NCI-H748 treated with DMSO at 0.1 percent for 48 hours (cell line): ENCODE data around the gene WFS1.

Experiments used
- DNase-seq: peaks from one replicate; lab custom pipeline; 2025; lab: John Stamatoyannopoulos, UW

Gene WFS1

DNA sequence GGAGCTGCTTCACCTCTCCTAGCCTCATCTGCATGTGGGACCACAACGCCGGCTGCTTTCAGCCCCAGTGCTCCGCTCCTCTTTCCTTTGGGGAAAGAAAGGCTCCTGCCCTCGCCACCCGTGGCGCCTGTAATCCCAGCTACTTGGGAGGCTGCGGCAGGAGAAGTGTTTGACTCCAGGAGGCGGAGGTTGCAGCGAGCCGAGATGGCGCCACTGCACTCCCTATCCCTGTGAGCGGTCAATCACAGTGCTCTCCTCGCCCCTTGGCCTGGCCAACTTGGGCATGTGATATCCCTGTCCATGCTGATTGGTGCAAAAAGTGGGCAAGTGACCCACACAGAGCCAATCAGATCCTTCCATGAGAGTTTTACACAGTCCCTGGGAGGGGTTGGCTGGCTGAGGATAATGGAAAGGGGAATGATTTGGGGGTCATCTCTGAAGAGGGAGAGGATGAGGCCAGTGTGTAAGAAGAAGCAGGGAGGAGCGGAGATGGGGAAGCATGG is 56.2 kb downstream of the WFS1 start:
- no peak for DNase-seq

DNA sequence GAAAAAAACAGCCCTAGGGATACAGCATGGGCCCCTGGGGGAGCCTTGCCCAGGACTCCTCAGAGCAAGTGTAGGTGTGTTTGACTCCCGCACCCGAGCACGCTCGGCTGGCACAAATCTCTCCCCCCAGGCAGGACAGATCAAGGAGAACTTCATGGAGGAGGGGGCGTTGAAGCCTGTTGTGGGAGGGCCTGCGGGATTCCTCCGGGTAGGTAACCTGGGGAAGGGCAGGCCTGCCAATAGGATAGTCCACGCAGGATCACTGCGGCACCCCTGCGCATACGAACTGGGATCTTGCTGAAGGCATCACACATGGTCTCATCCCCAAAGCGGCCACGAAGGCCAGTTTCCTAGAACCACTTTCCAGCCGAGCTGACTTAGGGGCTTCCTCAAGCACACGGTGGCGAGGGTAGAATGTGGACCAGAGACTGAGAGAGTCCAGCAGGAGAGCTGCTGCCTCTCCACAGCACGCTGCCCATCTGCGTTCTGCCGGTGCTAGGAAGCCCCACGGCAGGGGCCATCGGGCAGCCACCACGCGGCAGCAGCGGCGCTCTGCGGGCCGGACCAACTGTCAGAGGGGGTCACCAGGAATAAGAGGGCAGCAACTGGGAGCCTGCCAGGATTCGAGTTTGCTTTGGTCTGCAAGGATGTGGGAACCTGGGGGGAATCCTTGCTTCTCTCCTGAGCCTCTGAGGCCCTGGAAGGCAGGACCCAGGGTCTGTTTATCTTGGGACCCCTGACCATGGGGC is 56.8 kb downstream of the WFS1 start:
- DNase-seq: no peak

DNA sequence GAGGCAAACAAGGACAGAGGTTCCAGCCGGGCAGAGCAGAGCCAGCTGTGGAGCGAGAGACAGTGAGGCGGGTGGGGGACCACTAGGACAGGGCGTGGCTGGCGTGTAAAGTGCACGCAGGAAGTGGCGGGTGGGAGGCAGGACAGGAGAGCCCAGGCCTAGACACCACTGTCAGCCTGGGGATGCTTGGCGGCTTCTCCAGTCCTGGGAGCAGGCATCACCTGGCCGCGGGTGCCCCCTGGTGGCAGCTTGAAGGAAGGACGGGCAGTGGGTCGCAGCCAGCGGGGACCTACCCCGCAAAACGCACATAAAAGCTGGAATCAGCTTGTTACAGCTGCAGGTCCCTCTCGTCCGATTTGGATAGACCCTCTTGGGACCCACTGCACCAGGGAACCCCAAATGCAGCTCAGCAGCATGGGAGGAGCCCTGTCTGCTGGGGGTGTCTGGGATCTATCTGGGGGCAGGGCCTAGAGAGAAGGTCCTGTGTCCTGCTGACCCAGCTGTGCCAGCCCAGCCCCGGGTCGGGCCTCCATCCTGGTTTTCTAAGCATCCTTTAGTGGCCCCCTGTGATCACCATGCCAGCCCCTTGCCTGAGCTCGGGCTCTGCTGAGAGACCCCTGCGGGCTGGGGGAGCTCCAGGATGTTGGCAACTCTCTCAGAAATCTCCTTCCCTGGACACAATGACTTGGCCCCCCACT is 57.7 kb downstream of the WFS1 start:
- peak; percentile 37 for DNase-seq

DNA sequence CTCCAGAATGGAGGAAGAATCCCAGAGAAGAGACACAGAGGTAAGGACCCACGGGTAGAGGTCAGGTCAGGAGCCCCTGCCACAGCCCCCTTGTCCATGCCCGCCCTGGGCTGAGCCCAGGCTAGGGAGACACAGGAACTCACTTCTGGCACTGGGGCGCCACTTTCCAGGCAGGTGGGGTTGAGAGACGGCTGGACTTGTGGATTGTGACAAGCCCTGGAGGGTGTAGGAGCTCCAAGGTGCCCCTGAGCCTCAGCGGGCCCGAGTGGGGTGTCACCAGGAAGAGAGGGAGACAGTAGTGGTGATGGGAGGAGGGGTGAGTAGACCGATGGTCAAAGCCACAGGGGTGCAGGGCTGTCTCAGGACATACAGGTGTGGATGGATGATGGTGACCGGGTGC is 58.9 kb downstream of the WFS1 start:
- no peak for DNase-seq

DNA sequence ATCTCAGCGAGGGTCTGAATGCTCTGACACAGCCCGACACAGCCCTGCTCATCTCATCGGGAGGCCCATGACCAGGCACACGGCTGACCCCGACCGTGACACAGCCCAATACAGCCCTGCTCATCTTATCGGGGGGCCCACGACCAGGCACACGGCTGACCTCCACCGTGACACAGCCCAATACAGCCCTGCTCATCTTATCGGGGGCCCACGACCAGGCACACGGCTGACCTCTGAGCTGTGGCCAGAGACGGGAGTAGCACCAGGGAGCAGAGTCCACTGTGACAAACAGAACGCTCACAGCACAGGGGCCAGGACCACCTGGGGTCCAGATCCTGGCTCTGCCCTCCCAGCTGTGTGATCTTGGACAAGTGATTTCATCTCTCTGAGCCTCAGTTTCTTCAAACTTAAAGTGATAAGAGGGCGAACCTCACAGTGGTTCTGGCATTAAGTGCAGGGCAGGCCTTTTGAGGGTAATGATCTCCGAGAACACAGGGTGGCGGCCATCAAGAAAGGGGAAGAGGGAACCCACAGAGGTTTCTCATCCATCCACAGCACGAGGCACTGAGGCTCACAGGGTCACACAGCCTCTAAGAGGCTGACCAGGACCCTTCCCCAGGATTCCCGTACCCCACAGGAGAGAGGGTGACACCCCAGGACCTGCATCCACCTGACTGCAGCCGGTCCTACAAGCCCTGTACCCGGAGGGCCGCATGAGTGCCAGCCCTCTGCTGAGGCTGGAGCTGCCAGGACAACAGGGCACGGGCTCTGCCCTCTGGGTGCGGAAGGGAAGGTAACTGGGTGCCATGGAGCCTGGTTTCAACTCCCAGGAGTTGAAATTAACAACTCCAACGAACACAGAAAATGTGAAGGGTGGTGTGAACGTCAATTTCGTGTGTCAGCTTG is 60.1 kb downstream of the WFS1 start:
- DNase-seq: no peak

DNA sequence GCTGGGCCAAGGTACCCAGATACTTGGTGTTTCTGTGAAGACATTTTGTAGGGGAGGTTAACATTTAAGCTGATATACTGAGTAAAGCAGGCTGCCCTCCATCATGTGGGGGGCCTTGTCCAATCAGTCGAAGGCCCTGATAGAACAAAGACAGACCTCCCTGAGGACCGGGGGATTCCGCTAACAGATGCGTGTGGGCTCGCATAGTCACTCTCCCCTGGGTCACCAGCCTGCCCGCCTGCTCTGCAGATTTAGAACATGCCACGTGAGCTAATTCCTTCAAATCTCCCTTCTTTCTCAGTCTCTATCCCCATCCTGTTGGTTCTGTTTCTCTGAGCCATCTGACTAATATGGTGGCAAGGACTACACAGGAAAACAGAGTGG is 60.7 kb downstream of the WFS1 start:
- no peak for DNase-seq

DNA sequence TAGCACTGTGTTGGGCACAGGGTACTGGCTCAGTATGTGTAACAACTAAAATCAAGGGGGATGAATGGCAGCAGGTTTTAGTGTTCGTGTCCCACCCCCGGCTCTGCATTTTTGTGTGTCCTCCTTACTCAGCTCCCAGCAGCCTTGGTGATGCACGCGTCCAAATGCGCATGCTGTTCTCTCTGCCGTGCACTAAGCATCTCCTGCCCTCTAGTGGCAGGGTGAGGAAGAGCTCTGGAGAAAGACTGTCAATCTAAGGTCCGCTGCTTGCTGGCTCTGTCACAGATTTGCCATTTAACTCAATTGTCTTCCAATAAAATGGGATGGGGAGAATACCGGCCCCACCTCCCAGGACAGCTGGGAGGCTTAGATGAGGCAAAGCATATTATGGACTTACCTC is 61.4 kb downstream of the WFS1 start:
- DNase-seq: no peak

DNA sequence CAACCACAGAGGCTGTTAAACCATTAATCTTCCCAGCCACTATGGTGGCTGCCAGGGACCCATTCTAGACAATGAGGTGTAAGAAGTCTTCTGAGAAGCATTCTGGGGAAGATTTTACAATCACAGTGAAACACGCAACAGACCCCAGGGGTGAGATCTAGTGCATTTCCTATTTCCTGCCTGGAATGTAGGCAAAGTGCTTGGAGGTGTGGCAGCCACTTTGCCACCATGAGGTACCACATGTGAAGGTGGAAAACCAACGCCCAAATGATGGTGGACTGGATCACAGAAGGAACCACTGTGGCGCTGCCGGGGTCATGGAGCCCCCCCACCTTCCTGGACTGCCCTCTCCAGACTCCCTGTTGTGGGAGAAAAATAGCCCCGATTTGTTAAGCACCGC is 61.8 kb downstream of the WFS1 start:
- DNase-seq: no peak

DNA sequence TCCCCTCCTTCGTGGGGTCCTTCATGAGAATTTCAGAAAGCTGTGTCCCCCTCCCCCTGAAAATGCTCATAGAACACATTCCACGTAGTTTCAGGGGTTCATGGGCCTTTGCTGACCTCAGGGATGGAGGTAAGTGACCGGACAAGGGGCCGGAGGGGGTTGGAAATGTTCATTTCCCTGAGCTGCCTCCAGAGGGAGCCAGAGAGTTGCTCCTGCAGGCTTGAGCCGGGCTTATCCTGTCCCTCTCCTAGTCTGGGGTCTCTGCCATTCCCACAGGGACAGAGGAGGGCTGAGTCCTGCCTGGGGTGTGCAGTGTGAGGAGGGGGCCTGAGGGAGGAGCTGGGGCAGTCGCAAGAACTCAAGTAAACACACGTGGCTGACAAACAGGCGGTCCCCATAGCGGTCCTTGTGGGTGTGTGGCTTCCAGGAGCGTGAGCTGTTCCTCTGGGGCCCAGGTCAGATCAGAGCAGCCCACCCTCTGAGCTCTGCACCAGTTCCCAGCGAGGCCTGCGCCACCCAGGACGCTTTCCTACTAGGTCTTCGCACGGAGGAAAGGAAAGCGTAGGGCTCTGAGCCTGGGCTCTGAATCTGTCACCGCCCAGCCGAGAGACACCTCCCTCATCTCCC is 62.5 kb downstream of the WFS1 start:
- peak; percentile 3 for DNase-seq

DNA sequence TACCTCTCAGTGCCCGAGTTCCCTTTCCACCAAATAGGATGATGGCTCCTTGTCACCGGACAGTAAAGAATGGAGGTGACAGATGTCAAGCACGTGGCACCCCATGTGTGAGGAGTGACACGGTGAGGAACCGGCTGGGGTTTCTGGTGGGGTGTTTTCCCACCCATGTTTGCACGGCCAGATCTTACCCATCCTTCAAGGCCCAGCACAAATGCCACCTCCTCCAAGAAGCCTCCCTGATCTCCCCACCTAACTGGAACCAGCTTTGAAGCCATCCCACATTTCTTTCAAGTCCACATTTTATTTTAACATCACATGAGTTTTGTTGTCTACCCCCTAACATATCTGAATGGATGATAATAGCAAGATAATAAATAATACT is 63.0 kb downstream of the WFS1 start:
- DNase-seq: no peak

DNA sequence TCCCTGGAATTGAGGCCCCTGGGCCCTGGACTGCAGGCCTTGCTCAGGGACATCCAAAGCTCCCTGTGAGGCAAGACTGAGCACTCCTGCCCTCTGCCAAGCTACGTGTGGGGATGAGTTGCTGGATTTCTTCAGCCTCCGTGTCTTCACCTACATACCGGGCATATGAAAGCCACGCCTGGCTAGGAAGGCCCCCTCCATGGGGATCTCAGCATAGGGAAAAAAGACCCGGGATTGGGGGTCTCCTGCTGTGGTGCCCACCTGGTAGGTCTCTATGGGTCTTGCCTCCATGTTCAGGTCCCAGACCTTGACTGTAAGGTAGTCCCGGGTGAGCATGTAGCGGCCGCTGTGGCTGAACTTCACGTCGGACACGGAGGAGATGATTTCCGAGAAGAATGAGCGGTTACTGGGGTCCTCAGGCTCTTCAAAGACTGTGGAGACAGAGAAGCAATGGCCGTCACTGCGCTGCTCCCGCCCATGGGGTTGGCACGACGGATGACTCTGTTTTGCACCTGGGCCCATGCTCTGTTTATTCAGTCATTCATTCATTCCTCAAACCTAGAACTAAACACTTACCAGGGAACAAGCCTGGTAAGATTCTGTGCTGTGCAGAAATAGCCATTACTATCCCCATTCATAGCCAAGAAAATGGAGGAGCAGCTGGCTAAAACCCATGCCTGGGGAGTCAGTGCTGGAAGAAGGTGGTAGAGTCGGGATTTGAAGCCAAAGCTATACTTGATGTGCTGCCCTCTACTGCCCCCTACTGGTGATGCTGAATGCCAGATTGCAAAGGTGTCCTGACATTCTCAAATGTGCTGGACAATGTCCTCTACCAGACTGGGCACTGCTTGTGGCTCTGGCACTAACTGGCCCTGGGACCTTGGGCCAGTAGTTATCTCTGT is 63.9 kb downstream of the WFS1 start:
- no peak for DNase-seq

DNA sequence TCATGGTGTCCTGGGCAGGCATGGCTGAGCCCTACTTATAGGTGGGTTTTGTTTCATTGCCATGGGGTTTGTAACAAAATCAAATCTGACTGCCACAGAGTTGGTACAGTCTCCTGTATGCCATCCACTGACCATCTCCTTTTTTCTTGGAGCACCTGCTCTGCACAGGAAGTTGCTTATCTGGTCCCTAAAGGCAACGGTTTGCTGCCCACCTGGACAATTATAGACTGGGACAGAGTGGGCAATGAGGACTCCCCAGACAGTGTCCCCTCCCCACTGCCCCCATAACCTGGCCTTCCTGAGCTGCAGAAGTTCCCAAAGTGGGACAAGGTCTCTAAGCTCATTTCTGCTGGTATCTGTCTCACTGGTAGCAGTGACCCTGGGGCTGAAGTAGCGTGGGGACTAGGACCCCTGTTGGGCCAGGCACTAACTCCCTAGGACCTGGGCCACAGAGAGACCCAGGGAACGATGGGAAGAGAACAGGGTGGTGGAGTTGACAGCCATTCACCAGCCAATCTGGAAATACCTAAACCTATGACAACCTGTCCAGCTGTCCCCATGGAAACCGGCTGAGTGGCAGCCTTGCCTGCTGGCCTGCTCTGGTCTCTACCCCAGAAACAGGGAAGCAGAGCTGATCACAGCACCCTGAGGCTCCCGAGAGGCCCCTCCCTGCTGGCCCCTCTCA is 64.7 kb downstream of the WFS1 start:
- DNase-seq: no peak

DNA sequence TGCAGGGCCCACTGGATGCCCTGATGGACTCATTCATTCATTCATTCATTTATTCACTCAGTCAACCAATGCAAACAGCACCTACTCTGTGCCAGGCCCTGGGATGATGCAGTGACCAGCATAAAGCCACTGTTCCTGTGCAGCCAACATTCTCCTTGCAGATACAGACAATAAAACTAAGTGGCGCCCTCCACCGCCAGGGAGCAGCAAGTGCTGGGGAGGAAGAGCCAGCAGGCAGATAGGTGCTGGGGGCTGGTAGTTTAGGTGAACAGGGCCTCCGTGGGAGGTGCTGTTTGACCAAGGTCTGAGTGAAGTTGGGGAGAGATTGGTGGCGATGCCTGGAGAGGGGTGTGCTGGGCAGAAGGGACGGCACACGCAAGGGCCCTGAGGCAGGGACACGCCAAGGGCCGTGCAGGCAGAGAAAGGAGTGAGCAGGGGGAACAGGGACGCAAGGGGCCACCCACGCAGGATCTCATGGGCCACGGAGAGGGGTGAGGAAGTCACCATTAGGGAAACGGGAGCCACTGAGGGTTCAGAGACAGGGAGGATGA is 65.5 kb downstream of the WFS1 start:
- no peak for DNase-seq

DNA sequence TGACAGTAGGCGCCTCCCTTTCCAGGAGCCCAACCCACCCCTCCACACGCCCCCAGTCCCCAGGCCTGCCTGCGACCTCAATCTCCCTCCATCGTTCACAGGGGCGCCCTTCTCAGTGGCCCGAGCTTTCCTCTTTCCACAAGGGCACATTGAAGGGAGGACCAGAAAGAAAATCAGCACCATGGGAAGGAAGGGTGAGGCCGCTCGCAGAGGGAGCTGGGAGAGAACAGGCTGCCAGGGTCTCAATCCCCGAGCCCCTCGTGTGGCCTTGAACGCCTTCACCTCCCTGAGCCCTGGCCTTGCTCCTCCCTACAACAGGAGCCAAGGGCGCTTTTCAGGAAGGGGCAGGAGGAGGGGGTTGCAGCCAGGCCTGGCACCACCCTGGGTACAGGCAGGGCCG is 66.5 kb downstream of the WFS1 start:
- DNase-seq: no peak

DNA sequence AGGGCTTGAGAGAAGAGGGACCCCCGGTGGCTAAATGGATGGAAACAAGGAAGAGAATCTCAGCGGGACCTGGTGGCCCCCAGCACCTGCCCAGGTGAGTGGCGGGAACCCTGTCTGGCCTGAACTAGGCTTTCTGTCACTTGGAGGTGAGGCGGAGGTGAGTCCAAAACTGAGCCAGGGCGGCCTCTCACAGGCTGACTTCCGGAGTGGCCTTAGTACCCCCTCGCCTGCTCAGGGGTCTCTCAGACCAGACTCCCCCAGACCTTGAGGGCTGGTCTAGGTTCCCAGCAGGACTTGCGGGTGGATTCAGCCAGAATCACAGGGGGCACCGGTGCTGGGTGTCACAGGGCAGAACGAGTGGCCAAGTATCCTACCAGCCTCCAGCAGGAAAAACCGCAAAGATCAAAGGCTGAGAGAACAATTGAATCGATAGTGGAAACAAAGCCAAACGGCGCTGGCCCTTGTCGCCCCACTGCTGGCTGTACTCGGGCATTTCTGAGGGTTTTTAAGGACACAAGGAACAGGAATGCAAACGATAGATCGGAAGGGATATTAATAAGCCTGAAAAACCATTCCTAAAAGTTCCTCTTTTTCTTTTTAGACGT is 67.8 kb downstream of the WFS1 start:
- DNase-seq: no peak

DNA sequence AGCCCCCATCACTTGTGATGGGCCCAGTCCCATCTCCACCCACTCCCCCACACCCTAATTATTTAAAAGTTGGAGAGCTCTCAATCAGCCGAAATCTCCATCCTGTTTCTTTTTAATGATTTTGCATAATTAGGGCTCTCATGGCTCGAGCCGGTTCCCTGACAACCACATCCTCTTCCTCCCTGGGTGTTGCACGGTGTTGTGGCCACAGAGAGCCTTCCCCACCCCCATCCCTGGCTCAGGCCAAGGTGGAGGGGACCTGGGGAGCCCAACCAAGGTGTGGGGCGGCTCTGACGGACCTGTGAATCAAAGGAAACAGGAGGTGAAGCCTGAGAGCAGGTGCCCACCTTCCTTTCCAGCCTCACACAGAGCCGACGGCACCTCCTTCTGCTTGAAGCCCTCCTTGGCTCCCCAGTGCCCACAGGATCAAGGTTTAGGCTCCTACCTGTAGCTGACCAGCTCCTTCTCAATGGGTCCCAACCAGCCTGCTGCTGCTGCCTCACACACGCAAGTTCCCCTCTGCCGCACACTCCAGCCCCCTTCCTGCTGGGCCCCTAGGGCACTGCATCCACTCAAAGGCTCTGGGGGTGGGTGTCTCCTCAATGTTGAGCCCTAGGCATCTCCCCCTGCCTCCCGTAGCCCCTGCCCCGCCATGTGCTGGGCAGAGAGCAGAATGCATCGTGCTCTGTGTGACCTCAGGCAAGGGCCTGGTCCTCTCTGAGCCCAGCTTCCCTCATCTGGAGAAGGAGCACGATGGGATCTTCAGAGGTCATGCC is 68.7 kb downstream of the WFS1 start:
- no peak for DNase-seq

DNA sequence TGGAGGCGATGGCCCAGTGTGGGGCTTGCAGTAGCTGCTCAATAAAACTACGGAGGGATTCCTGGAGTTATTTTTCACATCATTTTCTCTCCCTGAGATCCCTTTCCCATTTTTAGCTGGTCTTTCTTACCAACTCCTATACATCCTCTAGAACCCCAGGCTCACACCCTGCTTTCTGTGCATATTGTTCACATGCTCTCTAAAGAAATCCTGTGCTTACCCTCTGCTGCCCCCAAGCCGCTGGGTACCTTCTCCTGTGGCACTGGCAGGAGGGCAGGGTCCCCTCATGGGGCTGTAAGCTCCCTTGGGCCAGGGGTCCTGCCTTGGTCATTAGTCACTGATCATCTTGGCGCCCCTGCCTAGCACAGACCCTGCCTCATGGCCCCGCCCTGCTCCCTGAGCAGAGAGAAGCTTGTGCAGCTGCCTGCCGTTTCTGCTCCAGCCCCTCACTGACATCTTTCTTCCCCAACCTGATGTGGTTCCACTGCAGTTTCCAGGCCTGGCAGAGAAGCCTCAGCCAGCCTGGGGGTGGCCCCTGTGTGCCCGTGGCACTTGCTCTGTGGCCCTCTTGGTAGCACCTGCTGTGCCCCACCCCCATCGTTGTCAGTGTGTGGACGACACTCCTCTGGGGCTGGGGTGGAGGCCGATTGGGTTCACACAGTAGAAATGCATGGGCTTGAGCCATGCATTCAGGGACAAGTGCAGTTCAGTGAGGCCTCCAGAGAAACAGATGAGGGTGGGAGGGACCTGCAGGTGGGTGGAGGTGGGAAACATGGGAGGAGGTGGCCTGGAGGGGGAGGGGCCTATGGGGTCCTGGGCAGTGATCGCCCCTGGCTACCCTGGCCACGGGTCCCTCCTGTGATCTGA is 69.5 kb downstream of the WFS1 start:
- DNase-seq: no peak

DNA sequence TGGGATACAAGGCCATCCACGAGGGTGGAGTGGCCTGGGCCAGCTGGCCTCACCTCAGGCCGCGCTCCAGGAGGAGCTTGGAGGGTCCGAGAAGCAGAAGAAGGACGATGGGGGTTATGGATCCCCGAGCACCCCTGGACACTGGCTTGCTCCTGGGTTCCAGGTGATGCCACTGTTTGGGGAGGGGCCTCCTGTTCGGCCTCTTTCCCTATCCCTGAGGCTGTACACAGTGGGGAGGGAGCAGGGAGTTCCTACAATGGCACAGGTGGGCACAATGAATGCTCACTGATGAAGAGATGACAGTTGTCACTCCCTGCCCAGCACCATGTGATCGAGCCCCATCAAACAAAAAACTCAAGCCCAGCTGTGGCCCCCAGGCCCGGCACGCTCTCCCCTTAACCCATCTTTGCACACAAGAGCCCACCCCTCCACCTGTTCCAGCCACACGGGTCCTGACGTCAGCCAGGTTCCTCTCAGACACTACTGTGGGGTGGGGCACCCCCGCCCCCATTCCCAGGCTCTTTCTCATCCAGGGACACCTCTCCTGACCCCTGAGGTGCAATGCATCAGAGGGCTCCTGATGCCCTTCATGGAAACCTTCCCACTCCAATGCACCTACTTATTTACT is 70.3 kb downstream of the WFS1 start:
- DNase-seq: no peak
